NCI-H2171 (cell line): ENCODE measurements around the gene SCNN1B.
"Not testable (repeated sequence)": the region's sequence is repeated elsewhere in the genome, so short reads cannot be mapped to it uniquely, and the experiment has no call there.

ENCODE experiments used
- DNase-seq: peaks from one replicate; lab custom pipeline; 2025; lab: John Stamatoyannopoulos, UW

The SCNN1B gene

GRCh38 chr16:23302045-23302956 is at the start of gene SCNN1B:
Gene SCNN1B, plus strand, starts transcription at chr16:23302302. Its CDS starts 46,298 bp downstream, at chr16:23348600.
- DNase-seq: peak; percentile 49

- DNase-seq: no peak
Observed at GRCh38 chr16:23252310-23252709, 49.8 kb upstream of the SCNN1B start.

GRCh38 chr16:23253650-23254049 is 48.5 kb upstream of the SCNN1B start:
- not testable (repeated sequence) for DNase-seq

- DNase-seq: no peak
Observed at GRCh38 chr16:23254338-23254737, 47.8 kb upstream of the SCNN1B start.

GRCh38 chr16:23255000-23255399 is 47.1 kb upstream of the SCNN1B start:
- no peak for DNase-seq

- no peak for DNase-seq
Observed at GRCh38 chr16:23256440-23256839, 45.7 kb upstream of the SCNN1B start.

- DNase-seq: no peak
Observed at GRCh38 chr16:23257682-23258081, 44.4 kb upstream of the SCNN1B start.

GRCh38 chr16:23258919-23259237 is 43.2 kb upstream of the SCNN1B start:
- no peak for DNase-seq

- DNase-seq: no peak
Observed at GRCh38 chr16:23267647-23268046, 34.5 kb upstream of the SCNN1B start.

- DNase-seq: no peak
Observed at GRCh38 chr16:23268561-23268960, 33.5 kb upstream of the SCNN1B start.

GRCh38 chr16:23269248-23269953 is 32.7 kb upstream of the SCNN1B start:
- DNase-seq: no peak

- no peak for DNase-seq
Observed at GRCh38 chr16:23270654-23271053, 31.4 kb upstream of the SCNN1B start.

- peak; percentile 13 for DNase-seq
Observed at GRCh38 chr16:23274968-23275367, 27.1 kb upstream of the SCNN1B start.

- no peak for DNase-seq
Observed at GRCh38 chr16:23276821-23277220, 25.3 kb upstream of the SCNN1B start.

GRCh38 chr16:23278031-23278430 is 24.1 kb upstream of the SCNN1B start:
- no peak for DNase-seq

- DNase-seq: peak; percentile 93
Observed at GRCh38 chr16:23279721-23280153, 22.4 kb upstream of the SCNN1B start.

- no peak for DNase-seq
Observed at GRCh38 chr16:23280483-23280967, 21.6 kb upstream of the SCNN1B start.

- no peak for DNase-seq
Observed at GRCh38 chr16:23282568-23282967, 19.5 kb upstream of the SCNN1B start.

- DNase-seq: peak; percentile 17
Observed at GRCh38 chr16:23283571-23283970, 18.5 kb upstream of the SCNN1B start.

GRCh38 chr16:23284584-23284983 is 17.5 kb upstream of the SCNN1B start:
- DNase-seq: no peak

- DNase-seq: no peak
Observed at GRCh38 chr16:23286131-23286532, 16.0 kb upstream of the SCNN1B start.

GRCh38 chr16:23288209-23288608 is 13.9 kb upstream of the SCNN1B start:
- DNase-seq: no peak
